ENCODE data around the gene PRRX2.
"Not testable (repeated sequence)": the region's sequence is repeated elsewhere in the genome, so short reads cannot be mapped to it uniquely, and the experiment has no call there.

GRCh38 chr9:129760784-129761183, 95.3 kb downstream of the PRRX2 start:
- TF ChIP-seq, protein P1, sequence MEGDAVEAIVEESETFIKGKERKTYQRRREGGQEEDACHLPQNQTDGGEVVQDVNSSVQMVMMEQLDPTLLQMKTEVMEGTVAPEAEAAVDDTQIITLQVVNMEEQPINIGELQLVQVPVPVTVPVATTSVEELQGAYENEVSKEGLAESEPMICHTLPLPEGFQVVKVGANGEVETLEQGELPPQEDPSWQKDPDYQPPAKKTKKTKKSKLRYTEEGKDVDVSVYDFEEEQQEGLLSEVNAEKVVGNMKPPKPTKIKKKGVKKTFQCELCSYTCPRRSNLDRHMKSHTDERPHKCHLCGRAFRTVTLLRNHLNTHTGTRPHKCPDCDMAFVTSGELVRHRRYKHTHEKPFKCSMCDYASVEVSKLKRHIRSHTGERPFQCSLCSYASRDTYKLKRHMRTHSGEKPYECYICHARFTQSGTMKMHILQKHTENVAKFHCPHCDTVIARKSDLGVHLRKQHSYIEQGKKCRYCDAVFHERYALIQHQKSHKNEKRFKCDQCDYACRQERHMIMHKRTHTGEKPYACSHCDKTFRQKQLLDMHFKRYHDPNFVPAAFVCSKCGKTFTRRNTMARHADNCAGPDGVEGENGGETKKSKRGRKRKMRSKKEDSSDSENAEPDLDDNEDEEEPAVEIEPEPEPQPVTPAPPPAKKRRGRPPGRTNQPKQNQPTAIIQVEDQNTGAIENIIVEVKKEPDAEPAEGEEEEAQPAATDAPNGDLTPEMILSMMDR (IDR thresholded peaks at IDR 0.05): not testable (repeated sequence)
- TF ChIP-seq POLR2AphosphoS5 (IDR thresholded peaks at IDR 0.05): not testable (repeated sequence)

Data from sigmoid colon (tissue), 4 donors.